B cell (primary cell): ENCODE results near the gene TUBB2A. TPM values are rescaled to one million over a fixed set of nuclear protein-coding genes. Genes with fewer than 3 reads are reported as not detected.

ENCODE experiments used
- ATAC-seq: fragments of 200-7000 bp; cut with Tn5 transposase; one replicate; pipeline ENCODE4 v1.10.0; 2021; ENCODE audit warnings: low read depth, mild to moderate bottlenecking, moderate number of reproducible peaks, moderate library complexity
- CTCF ChIA-PET: fragments of 350-600 bp; sonication (Branson Sonifier 250); formaldehyde crosslinking; loops from one replicate; lab custom pipeline; 2021; ENCODE audit warnings: antibody characterized with exemption, inconsistent platforms; lab: Charles Lee
- POLR2A ChIA-PET: fragments of 350-600 bp; sonication (Branson Sonifier 250); formaldehyde crosslinking; loops from one replicate; lab custom pipeline; 2021; ENCODE audit warnings: antibody characterized with exemption; lab: Charles Lee
- DNase-seq: peaks from one replicate; pipeline ENCODE4 v3.0.0; 2013
- H2AFZ ChIP-seq: 2 replicates; pipeline ENCODE4 v1.6.1; 2012; ENCODE audit warnings: mild to moderate bottlenecking, low read depth, low read length; ENCODE audit not compliant: insufficient read depth, poor library complexity, severe bottlenecking
- H3K27ac ChIP-seq, 2 donors: 1 replicate in 1 of 2; 2 replicates in 1 of 2; pipeline ENCODE4 v1.5.1; 2012 to 2013; ENCODE audit warnings: low read length in 2 of 2, mild to moderate bottlenecking in 2 of 2, moderate library complexity in 1 of 2
- H3K27me3 ChIP-seq, 4 experiments: fragments of 200-600 bp in 1 of 4; sonication (generic) in 1 of 4; replicated peaks in 1 of 4; 1 replicate in 2 of 4; 2 replicates in 2 of 4; pipeline versions ENCODE4 v1.6.1 to v1.7.0; 2013 to 2016; ENCODE audit warnings: low read length in 3 of 4, mild to moderate bottlenecking in 2 of 4, mixed read lengths in 1 of 4, moderate library complexity in 1 of 4; ENCODE audit not compliant: insufficient read depth in 4 of 4, control insufficient read depth in 3 of 4; ENCODE audit errors: control extremely low read depth in 1 of 4
- H3K36me3 ChIP-seq, 2 experiments: replicated peaks in 1 of 2; 1 replicate in 1 of 2; 2 replicates in 1 of 2; pipeline versions ENCODE4 v1.6.1 to v1.7.1; 2013; ENCODE audit warnings: low read length in 1 of 2; ENCODE audit not compliant: insufficient read depth in 2 of 2, control insufficient read depth in 1 of 2; ENCODE audit errors: control extremely low read depth in 1 of 2, extremely low read depth in 1 of 2
- H3K4me1 ChIP-seq, 2 donors: fragments of 200-600 bp in 1 of 2; sonication (generic) in 1 of 2; 1 replicate in 1 of 2; 2 replicates in 1 of 2; pipeline versions ENCODE4 v1.5.1 to v1.6.1; 2013 to 2017; ENCODE audit warnings: low read length in 2 of 2; ENCODE audit not compliant: control insufficient read depth in 2 of 2, insufficient read depth in 2 of 2
- H3K4me2 ChIP-seq: replicated peaks from 2 replicates; pipeline ENCODE3; 2012; ENCODE audit warnings: mild to moderate bottlenecking, low read depth, low read length; ENCODE audit not compliant: poor library complexity, severe bottlenecking
- H3K4me3 ChIP-seq, 5 experiments: fragments of 200-600 bp in 1 of 5; sonication (generic) in 1 of 5; 1 replicate in 3 of 5; 2 replicates in 2 of 5; pipeline versions ENCODE4 v1.5.1 to v1.7.0; 2011 to 2016; ENCODE audit warnings: low read length in 4 of 5, mild to moderate bottlenecking in 4 of 5, low read depth in 2 of 5, control low read depth in 1 of 5, moderate library complexity in 1 of 5; ENCODE audit not compliant: insufficient read depth in 1 of 5; ENCODE audit errors: control extremely low read depth in 1 of 5, extremely low read depth in 1 of 5
- H3K79me2 ChIP-seq: fragments of 200-600 bp; sonication (generic); one replicate; pipeline ENCODE4 v1.6.0; 2016; ENCODE audit warnings: low read length; ENCODE audit not compliant: control insufficient read depth, insufficient read depth
- H3K9ac ChIP-seq: fragments of 200-600 bp; sonication (generic); 2 replicates; pipeline ENCODE4 v1.6.1; 2017; ENCODE audit warnings: mild to moderate bottlenecking, low read length, moderate library complexity
- H3K9me3 ChIP-seq, 3 donors: one replicate each; pipeline versions ENCODE4 v1.6.1 to v1.7.1; 2013; ENCODE audit warnings: low read length in 2 of 3; ENCODE audit not compliant: control insufficient read depth in 2 of 3, insufficient read depth in 1 of 3; ENCODE audit errors: control extremely low read depth in 1 of 3
- H4K20me1 ChIP-seq: 2 replicates; pipeline ENCODE4 v1.6.0; 2012; ENCODE audit warnings: mild to moderate bottlenecking, low read length; ENCODE audit not compliant: insufficient read depth, control insufficient read depth, poor library complexity, severe bottlenecking
- H3K27ac Mint-ChIP-seq: one replicate; pipeline ENCODE4 v1.8.0; 2021; ENCODE audit warnings: mixed read lengths
- H3K27me3 Mint-ChIP-seq: one replicate; pipeline ENCODE4 v1.8.0; 2021; ENCODE audit warnings: mixed read lengths
- H3K4me1 Mint-ChIP-seq: one replicate; pipeline ENCODE4 v1.8.0; 2021; ENCODE audit warnings: mixed read lengths
- H3K4me3 Mint-ChIP-seq: one replicate; pipeline ENCODE4 v1.8.0; 2021; ENCODE audit warnings: mixed read lengths
- H3K9me3 Mint-ChIP-seq: one replicate; pipeline ENCODE4 v1.8.0; 2022; ENCODE audit warnings: mixed read lengths; ENCODE audit not compliant: insufficient read depth
- CTCF ChIP-seq: fragments of 200-600 bp; IDR thresholded peaks from one replicate; pipeline ENCODE4 v1.8.0; 2022; ENCODE audit warnings: antibody characterized with exemption, mild to moderate bottlenecking
- EZH2 ChIP-seq: IDR thresholded peaks from 2 replicates; pipeline ENCODE4 v1.6.1; 2012; ENCODE audit warnings: borderline replicate concordance, low read depth, mild to moderate bottlenecking, moderate library complexity, low read length; ENCODE audit not compliant: insufficient read depth, poor library complexity, severe bottlenecking
- WGBS: methylation state at CpG from one replicate; pipeline ENCODE4 v1.1.5; 2013; ENCODE audit warnings: missing lambda C conversion rate; ENCODE audit not compliant: insufficient coverage; 5-methylcytosine and 5-hydroxymethylcytosine counted together
- intact Hi-C: fragments of 100-400 bp; cut with micrococcal nuclease; formaldehyde crosslinking; loops from one replicate; pipeline ENCODE4 v1.10.0; 2022
- polyA plus RNA-seq: library from polyadenylated mRNA; depleted of rRNA; stranded (reverse); fragments of >200 nt; gene quantifications from 2 replicates; pipeline ENCODE4 v1.2.3, GENCODE V29; 2012
- total RNA-seq, 2 donors: library from RNA; stranded (reverse); fragments of 120-200 nt in 1 of 2; gene quantifications; 1 replicate in 1 of 2; 2 replicates in 1 of 2; pipeline versions ENCODE4 v1.2.3 to v1.2.4, GENCODE V29; 2013 to 2022

The TUBB2A gene
- total and polyA plus RNA-seq, 2 donors (not counting 1 experiment from before 2014, with no cell fraction given): 4.2 to 146 TPM

- H3K4me3 Mint-ChIP-seq: no peak overlapping the region
- no peaks in the 10 kb centered on the region for H3K9me3 Mint-ChIP-seq
- ChIA-PET POLR2A (no interaction called here), CTCF (interaction anchor here (0.6 to 8.8 kb wide), 9 partner anchors 22 to 606 kb away, joined by 3 to 82 read pairs (median 4); partner anchors contain the start of gene TUBB2A)
- intact Hi-C loops: loop anchor here (1.0 to 2.0 kb wide), 5 partner anchors 8 to 133 kb away; partner anchors contain the start of genes BPHL, PSMG4 and TUBB2B
- peaks cover 0 to 12% of the 10 kb centered on the region in 2 donors for H3K4me1 ChIP-seq
- no peak overlapping the region for H3K27ac ChIP-seq
- H3K79me2 ChIP-seq: no peaks in the 10 kb centered on the region
- DNase-seq (no peak), ATAC-seq (no peak)
- no peak for TF ChIP-seq CTCF
- no peak for TF ChIP-seq EZH2
- no peak overlapping the region for H3K27ac Mint-ChIP-seq
- WGBS: 0% methylated on average over 1 of the region's 2 CpGs
- H3K27me3 ChIP-seq: no peaks in the 10 kb centered on the region
- peaks cover 10% of the 10 kb centered on the region for H3K4me1 Mint-ChIP-seq
- H3K9ac ChIP-seq: no peak overlapping the region
- no peak overlapping the region for H3K4me2 ChIP-seq
- H2AFZ ChIP-seq: no peak overlapping the region
- H3K9me3 ChIP-seq: no peaks in the 10 kb centered on the region
- no peaks in the 10 kb centered on the region for H4K20me1 ChIP-seq
- H3K36me3 ChIP-seq: no peaks in the 10 kb centered on the region
- H3K27me3 Mint-ChIP-seq: no peaks in the 10 kb centered on the region
- no peak overlapping the region for H3K4me3 ChIP-seq
Observed at GRCh38 chr6:3125815-3126214, 31.5 kb downstream of the TUBB2A start.

GRCh38 chr6:3124667-3125066 lies 32.7 kb downstream of the TUBB2A start:
- DNase-seq: peak; percentile 27
- POLR2A ChIA-PET: no interaction called here
- H3K4me3 Mint-ChIP-seq: no peak overlapping the region

More at GRCh38 chr6:3124667-3125066, 32.7 kb downstream of the TUBB2A start:
- Histone ChIP-seq H3K79me2 (no peaks in the 10 kb centered on the region), H3K4me2 (no peak overlapping the region), H4K20me1 (no peaks in the 10 kb centered on the region), H3K27ac (no peak overlapping the region), H3K27me3 (no peaks in the 10 kb centered on the region), H3K4me3 (no peak overlapping the region), H3K36me3 (no peaks in the 10 kb centered on the region), H3K9ac (no peak overlapping the region), H3K4me1 (peaks cover 0 to 12% of the 10 kb centered on the region in 2 donors), H2AFZ (no peak overlapping the region), H3K9me3 (no peaks in the 10 kb centered on the region)
- H3K9me3 Mint-ChIP-seq: no peaks in the 10 kb centered on the region
- ATAC-seq: no peak
- intact Hi-C loops: no loop called here
- peaks cover 10% of the 10 kb centered on the region for H3K4me1 Mint-ChIP-seq
- no peak for TF ChIP-seq CTCF
- no peak for TF ChIP-seq EZH2
- no peak overlapping the region for H3K27ac Mint-ChIP-seq
- WGBS: 17% methylated on average over 2 of the region's 8 CpGs
- CTCF ChIA-PET: interaction anchor here (0.6 to 8.8 kb wide), 5 partner anchors 28 to 897 kb away, joined by 3 to 82 read pairs (median 3); partner anchors contain the start of gene TUBB2A
- H3K27me3 Mint-ChIP-seq: no peaks in the 10 kb centered on the region
